SK-N-SH (cell line): Measurements from ENCODE around the gene HEXIM1. TPM values are rescaled to one million over a fixed set of nuclear protein-coding genes. Genes with fewer than 3 reads are reported as not detected.

Experiments
- CTCF ChIA-PET: fragments of 300-600, 350-600 bp; formaldehyde crosslinking; extraction: SDS; loops from one replicate; lab custom pipeline; 2021; lab: Yijun Ruan, JAX
- POLR2A ChIA-PET: fragments of 350-600 bp; sonication (Branson Sonifier 250); formaldehyde crosslinking; extraction: SDS; loops from one replicate; lab custom pipeline; 2020; ENCODE audit warnings: antibody characterized with exemption, inconsistent platforms; lab: Yijun Ruan, JAX
- DNase-seq: peaks from one replicate; pipeline ENCODE4 v3.0.0; 2012
- H2AFZ ChIP-seq: fragments of 200-600 bp; sonication (generic); 2 replicates; pipeline ENCODE4 v1.8.1; 2016; ENCODE audit warnings: antibody characterized with exemption, mild to moderate bottlenecking, low read depth
- H3F3A ChIP-seq: fragments of 200-600 bp; sonication (generic); replicated peaks from 2 replicates; pipeline ENCODE3; 2016; ENCODE audit warnings: antibody characterized with exemption, mild to moderate bottlenecking; ENCODE audit not compliant: insufficient read depth
- H3K27ac ChIP-seq, 2 experiments: fragments of 200-500 bp in 1 of 2; fragments of 200-600 bp in 1 of 2; sonication (Bioruptor generic) in 1 of 2; sonication (generic), shearing (Covaris generic) in 1 of 2; 2 replicates each; pipeline versions ENCODE4 v1.5.1 to v1.6.1; 2014 to 2016; ENCODE audit warnings: low read depth in 2 of 2, inconsistent platforms in 1 of 2, low read length in 1 of 2, mild to moderate bottlenecking in 1 of 2, mixed read lengths in 1 of 2
- H3K27me3 ChIP-seq: fragments of 200-600 bp; sonication (generic), shearing (Covaris generic); 2 replicates; pipeline ENCODE4 v1.6.1; 2016; ENCODE audit warnings: mixed run types; ENCODE audit not compliant: insufficient read depth
- H3K36me3 ChIP-seq, 2 experiments: fragments of 200-500 bp in 1 of 2; fragments of 200-600 bp in 1 of 2; sonication (Bioruptor generic) in 1 of 2; sonication (generic) in 1 of 2; replicated peaks in 1 of 2; 2 replicates each; pipeline versions ENCODE3 to v1.5.1; 2014 to 2016; ENCODE audit warnings: low read length in 1 of 2, mild to moderate bottlenecking in 1 of 2; ENCODE audit not compliant: insufficient read depth in 2 of 2, control insufficient read depth in 1 of 2
- H3K4me1 ChIP-seq, 2 experiments: fragments of 200-500 bp in 1 of 2; fragments of 200-600 bp in 1 of 2; sonication (Bioruptor generic) in 1 of 2; sonication (generic), shearing (Covaris generic) in 1 of 2; 2 replicates each; pipeline versions ENCODE4 v1.5.1 to v1.6.1; 2014 to 2016; ENCODE audit warnings: low read depth in 1 of 2, low read length in 1 of 2, mixed run types in 1 of 2; ENCODE audit not compliant: insufficient read depth in 2 of 2, control insufficient read depth in 1 of 2
- H3K4me2 ChIP-seq: fragments of 200-600 bp; sonication (generic), shearing (Covaris generic); 2 replicates; pipeline ENCODE4 v1.6.1; 2017; ENCODE audit warnings: mixed run types
- H3K4me3 ChIP-seq, 2 experiments: fragments of 200-500 bp in 1 of 2; fragments of 200-600 bp in 1 of 2; sonication (Bioruptor generic) in 1 of 2; sonication (generic), shearing (Covaris generic) in 1 of 2; 2 replicates each; pipeline versions ENCODE4 v1.5.1 to v1.8.1; 2014 to 2016; ENCODE audit warnings: low read depth in 2 of 2, inconsistent platforms in 1 of 2, low read length in 1 of 2, mild to moderate bottlenecking in 1 of 2, mixed read lengths in 1 of 2, moderate library complexity in 1 of 2
- H3K79me2 ChIP-seq: fragments of 200-600 bp; sonication (generic); 2 replicates; pipeline ENCODE4 v1.8.1; 2017; ENCODE audit warnings: mild to moderate bottlenecking; ENCODE audit not compliant: insufficient read depth
- H3K9ac ChIP-seq: fragments of 200-600 bp; sonication (generic); 2 replicates; pipeline ENCODE4 v1.6.1; 2017; ENCODE audit warnings: mixed run types
- H3K9me2 ChIP-seq: fragments of 200-600 bp; sonication (generic); 2 replicates; pipeline ENCODE4 v1.6.1; 2017; ENCODE audit warnings: mixed run types
- H3K9me3 ChIP-seq: fragments of 200-600 bp; sonication (generic); 2 replicates; pipeline ENCODE4 v1.6.1; 2017; ENCODE audit warnings: mixed run types, mild to moderate bottlenecking, moderate library complexity
- H4K20me1 ChIP-seq: fragments of 200-600 bp; sonication (generic); 2 replicates; pipeline ENCODE4 v1.6.1; 2017; ENCODE audit warnings: mild to moderate bottlenecking, mixed run types; ENCODE audit not compliant: insufficient read depth
- CHD2 ChIP-seq: fragments of 150-350 bp; IDR thresholded peaks from 2 replicates; pipeline ENCODE4 v1.6.1; 2018; ENCODE audit warnings: low read length; ENCODE audit not compliant: partially characterized antibody
- ELF1 ChIP-seq: IDR thresholded peaks from 2 replicates; pipeline ENCODE4 v1.4.0; 2012
- FOXJ3 ChIP-seq: sonication (generic); formaldehyde crosslinking; IDR thresholded peaks from 2 replicates; pipeline ENCODE4 v1.5.1; 2020; ENCODE audit warnings: mild to moderate bottlenecking, missing genetic modification reagents
- GATA2 ChIP-seq: sonication (generic); formaldehyde crosslinking; IDR thresholded peaks from 2 replicates; pipeline ENCODE4 v1.5.0; 2020; ENCODE audit warnings: mild to moderate bottlenecking, missing genetic modification reagents
- JUND ChIP-seq: IDR thresholded peaks from 2 replicates; pipeline ENCODE4 v1.4.0; 2012
- MEF2A ChIP-seq: IDR thresholded peaks from 2 replicates; pipeline ENCODE4 v1.4.0; 2012; ENCODE audit warnings: low read depth, borderline replicate concordance
- MXI1 ChIP-seq: IDR thresholded peaks from 2 replicates; pipeline ENCODE4 v1.6.1; 2012; ENCODE audit warnings: mild to moderate bottlenecking, low read depth, low read length, improper control_type of control experiment
- NFIC ChIP-seq: IDR thresholded peaks from 2 replicates; pipeline ENCODE4 v1.4.0; 2012; ENCODE audit warnings: borderline replicate concordance
- NRF1 ChIP-seq: IDR thresholded peaks from 2 replicates; pipeline ENCODE4 v1.6.1; 2012; ENCODE audit warnings: low read depth, mild to moderate bottlenecking, low read length
- POLR2AphosphoS5 ChIP-seq: IDR thresholded peaks from 2 replicates; pipeline ENCODE4 v1.6.1; 2012; ENCODE audit warnings: low read depth, low read length
- RAD21 ChIP-seq: IDR thresholded peaks from 2 replicates; pipeline ENCODE4 v1.6.1; 2012; ENCODE audit warnings: mild to moderate bottlenecking, low read length
- RCOR1 ChIP-seq: fragments of 150-350 bp; IDR thresholded peaks from 2 replicates; pipeline ENCODE4 v1.6.1; 2017; ENCODE audit warnings: antibody characterized with exemption, low read length
- RFX5 ChIP-seq: IDR thresholded peaks from 2 replicates; pipeline ENCODE4 v1.6.1; 2012; ENCODE audit warnings: mild to moderate bottlenecking, improper control_type of control experiment, low read length
- RXRA ChIP-seq: IDR thresholded peaks from 2 replicates; pipeline ENCODE4 v1.4.0; 2012; ENCODE audit warnings: low read depth, mild to moderate bottlenecking, borderline replicate concordance
- SMC3 ChIP-seq: IDR thresholded peaks from 2 replicates; pipeline ENCODE4 v1.6.1; 2012; ENCODE audit warnings: low read depth, low read length, improper control_type of control experiment
- TAF1 ChIP-seq: IDR thresholded peaks from 2 replicates; pipeline ENCODE4 v1.6.1; 2012; ENCODE audit warnings: low read depth, mild to moderate bottlenecking, low read length, moderate library complexity, borderline replicate concordance
- TCF12 ChIP-seq: IDR thresholded peaks from 2 replicates; pipeline ENCODE4 v1.4.0; 2012
- WGBS: methylation state at CpG from one replicate; pipeline ENCODE4 v1.1.6; 2017; ENCODE audit warnings: low lambda C conversion rate; 5-methylcytosine and 5-hydroxymethylcytosine counted together
- polyA plus RNA-seq, 3 experiments: library from polyadenylated mRNA; depleted of rRNA; stranded (reverse); fragments of >200 nt; gene quantifications; 2 replicates each; pipeline ENCODE4 v1.2.3, GENCODE V29; 2012
- TF ChIP-seq, protein P1 (sequence below): fragments of 150-350 bp; IDR thresholded peaks from 2 replicates; pipeline ENCODE4 v1.6.1; 2016; ENCODE audit warnings: mild to moderate bottlenecking, low read depth, low read length
- TF ChIP-seq, protein P2 (sequence below): IDR thresholded peaks from 2 replicates; pipeline ENCODE4; 2012
- TF ChIP-seq, protein P3 (sequence below): fragments of 150-350 bp; IDR thresholded peaks from 2 replicates; pipeline ENCODE4 v1.6.1; 2017; ENCODE audit warnings: antibody characterized with exemption, low read length, low read depth, borderline replicate concordance
- TF ChIP-seq, protein P4 (sequence below): fragments of 200-600 bp; sonication (generic); IDR thresholded peaks from 2 replicates; pipeline ENCODE4 v1.6.1; 2017; ENCODE audit warnings: antibody characterized with exemption, mild to moderate bottlenecking, moderate library complexity

Gene HEXIM1
- polyA plus RNA-seq, 1 of the 3 experiments (the other 2 are of a cell fraction) = 20.7 TPM

DNA sequence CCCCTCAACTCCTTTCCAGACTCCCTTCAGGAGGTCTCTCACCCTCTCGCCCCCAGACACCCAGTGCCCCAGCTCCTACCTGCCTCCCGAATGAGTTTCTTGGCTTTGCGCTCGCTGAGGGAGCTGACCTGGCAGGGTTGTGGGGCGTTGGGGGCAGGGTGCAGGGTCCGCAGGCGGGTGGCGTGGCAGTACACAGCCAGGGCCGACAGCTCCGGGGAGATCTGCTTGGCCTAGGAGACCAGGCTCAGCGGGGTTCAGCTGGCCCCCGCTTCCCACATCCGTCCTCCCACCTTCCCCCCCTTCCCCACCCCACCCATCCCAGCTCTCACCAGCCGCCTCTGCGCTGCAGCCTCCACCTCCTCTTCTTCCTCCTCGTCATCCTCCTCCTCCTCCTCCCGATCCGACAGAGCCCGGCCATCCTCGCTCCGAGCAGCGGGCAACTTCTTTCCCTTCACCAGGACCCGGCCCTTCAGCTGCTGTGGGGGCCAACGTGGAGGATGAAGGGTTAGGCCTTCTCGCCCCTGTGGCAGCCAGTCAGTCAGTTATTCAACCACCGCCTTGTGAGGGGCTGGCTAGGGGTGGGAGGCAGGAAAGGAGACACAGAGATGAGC is 33.2 kb upstream of the HEXIM1 start:
- H4K20me1 ChIP-seq = no peaks in the 10 kb centered on the region
- H3K4me2 ChIP-seq = no peak overlapping the region
- no peak overlapping the region for H3K27ac ChIP-seq
- peaks cover 0 to 26% of the 10 kb centered on the region in 2 experiments; a peak in 1 of 4 replicates for H3K4me1 ChIP-seq
- POLR2A ChIA-PET = interaction anchor here (0.6 kb wide), 1 partner anchor 14 kb away, joined by 3 read pairs; no protein-coding TSS in a partner anchor
- peaks cover 5% of the 10 kb centered on the region for H3F3A ChIP-seq
- H3K36me3 ChIP-seq = peaks cover 5 to 23% of the 10 kb centered on the region in 2 experiments
- no peak overlapping the region for H2AFZ ChIP-seq
- H3K4me3 ChIP-seq = no peak overlapping the region
- no peak for DNase-seq
- 95% methylated on average over 22 of the region's 26 CpGs for WGBS
- H3K9me3 ChIP-seq = no peaks in the 10 kb centered on the region
- no peaks in the 10 kb centered on the region for H3K27me3 ChIP-seq
- H3K9ac ChIP-seq = no peak overlapping the region
- CTCF ChIA-PET = interaction anchor here (1.0 to 9.1 kb wide), 5 partner anchors 16 to 82 kb away, joined by 3 to 169 read pairs (median 4); partner anchors contain the start of genes ACBD4 and PLCD3
- no peaks in the 10 kb centered on the region for H3K79me2 ChIP-seq
- H3K9me2 ChIP-seq = no peaks in the 10 kb centered on the region
- TF ChIP-seq CHD2 = no peak
- no peak for TF ChIP-seq RXRA
- TF ChIP-seq SMC3 = no peak

DNA sequence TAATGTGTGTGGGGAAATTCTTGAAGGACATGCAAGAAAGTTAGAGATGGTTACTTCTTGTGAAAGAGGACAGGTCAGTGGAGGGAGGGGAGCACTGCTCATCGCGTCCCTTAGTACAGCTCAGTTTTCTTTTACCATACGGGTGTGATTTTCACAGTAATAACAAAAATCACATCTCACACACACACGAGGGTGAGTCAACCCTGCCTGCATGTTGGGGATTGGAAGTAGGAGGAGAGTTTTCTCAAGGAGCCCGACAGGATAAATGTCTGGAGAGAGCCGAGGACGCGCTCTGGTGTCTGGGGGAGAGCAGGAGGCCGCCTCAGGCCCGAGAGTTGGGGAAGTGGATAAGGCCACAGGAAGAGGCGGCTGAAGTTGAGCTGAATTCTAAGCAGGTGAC is 32.4 kb upstream of the HEXIM1 start:
- WGBS = 90% methylated on average over 11 of the region's 11 CpGs
- POLR2A ChIA-PET = no interaction called here

More for the DNA sequence above, 32.4 kb upstream of the HEXIM1 start:
- no peaks in the 10 kb centered on the region for H3K9me2 ChIP-seq
- TF ChIP-seq JUND (no peak), GATA2 (CRISPR knock-in tag) (no peak), FOXJ3 (CRISPR knock-in tag) (no peak), RAD21 (no peak), MXI1 (no peak), NRF1 (no peak), RCOR1 (no peak), TAF1 (no peak), POLR2AphosphoS5 (no peak), MEF2A (no peak), TCF12 (no peak), RXRA (no peak), RFX5 (no peak), NFIC (no peak), ELF1 (no peak)
- TF ChIP-seq, protein P1, sequence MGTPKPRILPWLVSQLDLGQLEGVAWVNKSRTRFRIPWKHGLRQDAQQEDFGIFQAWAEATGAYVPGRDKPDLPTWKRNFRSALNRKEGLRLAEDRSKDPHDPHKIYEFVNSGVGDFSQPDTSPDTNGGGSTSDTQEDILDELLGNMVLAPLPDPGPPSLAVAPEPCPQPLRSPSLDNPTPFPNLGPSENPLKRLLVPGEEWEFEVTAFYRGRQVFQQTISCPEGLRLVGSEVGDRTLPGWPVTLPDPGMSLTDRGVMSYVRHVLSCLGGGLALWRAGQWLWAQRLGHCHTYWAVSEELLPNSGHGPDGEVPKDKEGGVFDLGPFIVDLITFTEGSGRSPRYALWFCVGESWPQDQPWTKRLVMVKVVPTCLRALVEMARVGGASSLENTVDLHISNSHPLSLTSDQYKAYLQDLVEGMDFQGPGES = no peak
- TF ChIP-seq, protein P2, sequence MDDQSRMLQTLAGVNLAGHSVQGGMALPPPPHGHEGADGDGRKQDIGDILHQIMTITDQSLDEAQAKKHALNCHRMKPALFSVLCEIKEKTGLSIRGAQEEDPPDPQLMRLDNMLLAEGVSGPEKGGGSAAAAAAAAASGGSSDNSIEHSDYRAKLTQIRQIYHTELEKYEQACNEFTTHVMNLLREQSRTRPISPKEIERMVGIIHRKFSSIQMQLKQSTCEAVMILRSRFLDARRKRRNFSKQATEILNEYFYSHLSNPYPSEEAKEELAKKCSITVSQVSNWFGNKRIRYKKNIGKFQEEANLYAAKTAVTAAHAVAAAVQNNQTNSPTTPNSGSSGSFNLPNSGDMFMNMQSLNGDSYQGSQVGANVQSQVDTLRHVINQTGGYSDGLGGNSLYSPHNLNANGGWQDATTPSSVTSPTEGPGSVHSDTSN = no peak
- TF ChIP-seq, protein P3, sequence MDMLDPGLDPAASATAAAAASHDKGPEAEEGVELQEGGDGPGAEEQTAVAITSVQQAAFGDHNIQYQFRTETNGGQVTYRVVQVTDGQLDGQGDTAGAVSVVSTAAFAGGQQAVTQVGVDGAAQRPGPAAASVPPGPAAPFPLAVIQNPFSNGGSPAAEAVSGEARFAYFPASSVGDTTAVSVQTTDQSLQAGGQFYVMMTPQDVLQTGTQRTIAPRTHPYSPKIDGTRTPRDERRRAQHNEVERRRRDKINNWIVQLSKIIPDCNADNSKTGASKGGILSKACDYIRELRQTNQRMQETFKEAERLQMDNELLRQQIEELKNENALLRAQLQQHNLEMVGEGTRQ = no peak
- TF ChIP-seq, protein P4, sequence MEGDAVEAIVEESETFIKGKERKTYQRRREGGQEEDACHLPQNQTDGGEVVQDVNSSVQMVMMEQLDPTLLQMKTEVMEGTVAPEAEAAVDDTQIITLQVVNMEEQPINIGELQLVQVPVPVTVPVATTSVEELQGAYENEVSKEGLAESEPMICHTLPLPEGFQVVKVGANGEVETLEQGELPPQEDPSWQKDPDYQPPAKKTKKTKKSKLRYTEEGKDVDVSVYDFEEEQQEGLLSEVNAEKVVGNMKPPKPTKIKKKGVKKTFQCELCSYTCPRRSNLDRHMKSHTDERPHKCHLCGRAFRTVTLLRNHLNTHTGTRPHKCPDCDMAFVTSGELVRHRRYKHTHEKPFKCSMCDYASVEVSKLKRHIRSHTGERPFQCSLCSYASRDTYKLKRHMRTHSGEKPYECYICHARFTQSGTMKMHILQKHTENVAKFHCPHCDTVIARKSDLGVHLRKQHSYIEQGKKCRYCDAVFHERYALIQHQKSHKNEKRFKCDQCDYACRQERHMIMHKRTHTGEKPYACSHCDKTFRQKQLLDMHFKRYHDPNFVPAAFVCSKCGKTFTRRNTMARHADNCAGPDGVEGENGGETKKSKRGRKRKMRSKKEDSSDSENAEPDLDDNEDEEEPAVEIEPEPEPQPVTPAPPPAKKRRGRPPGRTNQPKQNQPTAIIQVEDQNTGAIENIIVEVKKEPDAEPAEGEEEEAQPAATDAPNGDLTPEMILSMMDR = no peak
- H3K27me3 ChIP-seq = no peaks in the 10 kb centered on the region
- peaks cover 0 to 30% of the 10 kb centered on the region in 2 experiments; a peak in 1 of 4 replicates for H3K4me1 ChIP-seq
- no peak overlapping the region for H3K4me3 ChIP-seq
- no peak overlapping the region for H3K4me2 ChIP-seq
- no peaks in the 10 kb centered on the region for H3K79me2 ChIP-seq
- no peak for DNase-seq
- no peak overlapping the region for H3K9ac ChIP-seq
- H3K9me3 ChIP-seq = no peaks in the 10 kb centered on the region
- H2AFZ ChIP-seq = no peak overlapping the region
- CTCF ChIA-PET = interaction anchor here (0.7 to 9.1 kb wide), 6 partner anchors 16 to 103 kb away, joined by 3 to 169 read pairs (median 4); partner anchors contain the start of genes ACBD4 and PLCD3
- H3K27ac ChIP-seq = no peak overlapping the region; a peak in 1 of 4 replicates
- no peaks in the 10 kb centered on the region for H4K20me1 ChIP-seq
- peaks cover 5% of the 10 kb centered on the region for H3F3A ChIP-seq
- peaks cover 5 to 23% of the 10 kb centered on the region in 2 experiments for H3K36me3 ChIP-seq
